ENCODE measurements around the gene THY1.

Gene THY1

DNA sequence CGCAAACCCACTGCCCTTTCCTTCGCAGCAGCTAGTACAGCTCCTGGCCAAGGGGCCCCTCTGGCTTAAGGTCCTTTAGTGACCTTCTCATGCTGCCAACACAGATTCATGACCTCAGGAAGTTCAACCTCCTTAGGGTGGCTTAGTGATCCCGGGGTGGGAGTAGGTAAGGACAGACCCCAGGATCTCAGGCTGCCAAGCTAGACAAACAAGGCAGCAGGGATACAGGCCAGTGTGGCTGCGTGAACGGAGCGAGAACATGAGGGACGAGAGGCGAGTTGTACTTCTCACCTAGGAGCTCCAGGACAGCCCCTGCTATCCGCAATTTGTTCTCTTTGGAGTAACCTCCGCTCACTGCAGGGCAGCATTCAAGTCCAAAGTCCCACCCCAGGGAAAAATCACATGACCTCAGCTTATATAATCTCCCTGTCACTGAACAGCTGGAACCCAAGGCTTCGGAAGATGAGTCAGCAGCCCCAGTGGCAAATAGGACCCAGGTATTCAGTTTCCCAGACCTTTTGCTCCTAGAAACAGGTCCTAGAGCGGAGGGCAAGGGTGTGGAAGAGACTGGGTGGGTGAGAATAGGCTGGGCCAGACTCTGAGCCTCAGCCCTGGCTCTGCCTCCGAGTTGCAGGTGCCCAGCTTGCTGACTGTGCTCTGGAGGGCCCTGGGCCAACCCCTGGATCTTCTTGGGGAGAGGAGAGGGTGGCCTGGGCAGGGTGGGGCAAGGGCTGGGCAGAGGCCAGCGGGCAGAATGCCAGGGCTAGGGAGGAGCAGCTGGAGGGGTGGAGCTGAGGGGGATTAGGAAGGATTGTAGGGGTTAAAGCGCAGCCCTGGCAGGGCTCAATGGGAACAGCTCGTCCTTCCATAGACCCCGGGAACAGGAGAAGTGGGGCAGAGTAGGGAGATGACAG lies 54.6 kb downstream of the THY1 start:
- DNase-seq, result no peak

DNA sequence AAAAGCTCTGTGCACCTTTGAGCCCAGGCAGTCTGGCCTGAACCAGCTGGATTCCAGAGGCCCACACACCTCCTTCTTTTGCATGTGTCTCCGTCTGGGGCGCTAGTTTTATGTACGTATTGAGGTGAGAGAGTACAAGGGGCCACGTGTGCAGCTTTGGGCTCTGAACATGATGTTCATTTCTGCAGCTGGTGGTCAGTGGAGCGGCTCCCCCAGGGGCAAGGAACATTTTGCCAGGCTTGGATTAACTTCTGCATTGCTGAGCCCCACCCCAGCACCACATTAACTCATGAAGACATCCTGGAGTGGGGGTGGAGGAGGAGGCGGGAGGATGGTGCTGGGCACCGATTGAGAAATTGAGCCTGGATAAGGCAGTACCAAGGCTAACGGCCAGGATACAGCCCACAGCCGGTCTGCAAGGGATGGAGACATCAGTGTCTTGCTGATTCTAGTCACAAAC lies 55.3 kb downstream of the THY1 start:
- no peak for DNase-seq

All from activated naive CD4-positive, alpha-beta T cell treated with anti-CD3 and anti-CD28 coated beads, Interleukin-2, amount 50 U/mL, for 16 hours (primary cell).